Activated CD4-positive, CD25-positive, alpha-beta regulatory T cell treated with anti-CD3 and anti-CD28 coated beads, Interleukin-2, amount 50 U/mL, for 72 hours (primary cell): Measurements from ENCODE around the gene ROBO2.

ENCODE experiments used
- DNase-seq: peaks from one replicate; pipeline ENCODE4 v3.0.0; 2021

Gene ROBO2

DNA sequence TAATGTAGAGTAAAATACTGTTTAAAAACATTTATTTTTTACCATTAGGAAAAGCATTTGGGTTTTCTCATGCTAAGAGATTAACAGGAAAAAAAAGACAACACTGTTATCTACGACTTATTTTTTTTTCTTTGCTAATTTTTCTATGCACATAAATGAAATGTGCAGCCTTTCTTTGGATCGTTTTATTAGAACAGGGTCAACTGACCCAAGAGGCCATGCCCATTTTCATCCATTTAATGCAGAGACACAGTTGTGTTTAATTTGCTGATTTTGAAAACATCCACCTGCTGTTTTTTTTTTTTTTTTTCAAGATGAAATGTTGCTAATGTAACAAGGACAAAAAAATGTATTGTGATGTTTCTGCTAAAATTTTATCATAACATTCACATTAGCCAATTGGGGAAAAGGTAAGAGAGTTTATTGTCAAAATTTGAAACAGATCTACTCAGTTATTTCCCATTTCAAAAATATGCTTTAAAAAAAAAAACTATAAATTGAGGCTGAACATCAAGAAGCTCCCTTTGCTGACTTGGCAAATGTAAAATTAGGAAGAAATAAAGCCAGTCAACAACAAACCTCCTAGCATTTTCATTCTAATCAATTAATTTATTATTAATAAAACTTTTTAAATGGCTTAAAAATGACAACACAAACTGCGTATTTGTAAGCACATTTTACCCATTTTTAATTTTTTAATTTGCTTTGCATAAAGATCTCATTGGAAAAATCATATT is 485.2 kb downstream of the ROBO2 start:
- DNase-seq, result no peak

DNA sequence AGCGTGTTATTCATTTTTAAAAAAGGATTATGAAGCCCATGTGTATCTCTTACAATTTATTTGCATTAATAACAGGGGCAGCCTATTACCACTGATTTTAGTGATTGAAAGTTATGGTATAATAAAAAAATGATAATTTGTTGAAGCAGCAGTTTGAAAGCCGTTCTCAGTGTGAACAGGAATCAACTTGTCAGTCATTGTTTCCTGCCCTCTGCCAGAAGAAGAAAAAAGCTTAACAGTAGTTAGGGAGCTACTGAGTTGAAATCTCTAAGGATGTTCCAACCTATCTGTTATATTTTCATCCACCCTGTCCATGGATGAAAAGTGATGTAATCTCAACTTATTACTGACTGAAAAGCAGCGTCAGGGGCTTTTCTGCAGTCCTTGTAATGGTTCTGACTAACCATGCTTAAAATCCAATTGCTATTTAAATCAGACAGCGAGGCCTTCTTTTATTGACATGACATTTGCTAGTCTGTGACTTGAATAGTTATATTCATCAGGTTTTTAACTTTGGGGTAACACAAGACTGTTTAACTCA is 486.7 kb downstream of the ROBO2 start:
- no peak for DNase-seq

DNA sequence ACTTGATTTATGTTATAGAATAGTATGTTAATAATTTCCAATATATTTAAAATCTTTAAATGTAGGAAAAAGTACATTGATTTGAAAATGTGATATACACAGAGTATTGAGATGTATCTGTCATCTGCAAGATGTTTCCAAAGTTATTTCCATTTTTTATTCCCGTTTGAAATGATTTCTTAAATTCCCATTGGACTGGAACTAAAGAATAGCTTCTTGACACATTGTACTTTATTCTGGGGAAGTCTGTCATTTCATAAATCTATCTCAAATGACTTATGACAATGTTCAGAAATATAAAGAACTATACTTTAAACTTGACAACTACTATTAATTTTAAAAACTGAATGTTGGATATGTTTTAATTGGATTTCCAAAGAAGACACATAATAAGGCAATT is 489.6 kb downstream of the ROBO2 start:
- no peak for DNase-seq

DNA sequence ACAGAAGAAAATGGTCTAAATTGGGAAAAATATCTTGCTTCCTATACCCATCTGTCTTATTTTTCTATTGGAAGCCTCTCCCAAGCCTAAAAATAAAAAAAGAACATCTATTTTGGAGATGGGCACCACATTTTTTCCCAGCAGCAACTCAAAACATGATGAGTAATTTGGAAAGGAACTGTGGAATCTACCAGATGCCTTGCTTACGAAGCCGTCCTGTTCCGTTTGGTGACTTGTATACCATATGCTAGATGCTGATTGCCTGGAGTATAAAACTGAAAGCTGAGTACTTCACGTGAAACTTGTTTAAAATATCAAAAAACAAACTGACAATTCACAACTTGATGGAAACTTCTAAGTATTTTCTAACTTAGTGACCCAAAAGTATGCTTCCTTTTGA is 491.0 kb downstream of the ROBO2 start:
- no peak for DNase-seq

DNA sequence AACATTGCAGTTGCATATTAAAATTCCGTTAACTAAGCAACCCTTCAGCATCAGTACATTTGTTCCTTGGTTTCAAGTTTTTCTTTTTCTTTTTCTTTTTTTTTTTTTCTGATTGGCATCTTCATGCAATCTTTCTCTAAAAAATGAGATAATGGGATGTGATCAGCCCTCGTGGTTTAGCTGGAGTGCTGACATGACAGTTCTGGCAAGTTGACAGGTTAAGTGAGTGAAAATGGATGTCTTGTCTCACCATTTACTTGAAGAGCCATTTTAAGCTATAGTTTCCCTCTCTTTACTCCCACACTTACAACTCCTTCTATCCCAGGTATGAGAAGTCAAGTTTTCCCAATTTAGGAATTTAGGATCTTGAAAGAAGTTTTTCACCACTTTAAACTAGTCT is 495.2 kb downstream of the ROBO2 start:
- no peak for DNase-seq

DNA sequence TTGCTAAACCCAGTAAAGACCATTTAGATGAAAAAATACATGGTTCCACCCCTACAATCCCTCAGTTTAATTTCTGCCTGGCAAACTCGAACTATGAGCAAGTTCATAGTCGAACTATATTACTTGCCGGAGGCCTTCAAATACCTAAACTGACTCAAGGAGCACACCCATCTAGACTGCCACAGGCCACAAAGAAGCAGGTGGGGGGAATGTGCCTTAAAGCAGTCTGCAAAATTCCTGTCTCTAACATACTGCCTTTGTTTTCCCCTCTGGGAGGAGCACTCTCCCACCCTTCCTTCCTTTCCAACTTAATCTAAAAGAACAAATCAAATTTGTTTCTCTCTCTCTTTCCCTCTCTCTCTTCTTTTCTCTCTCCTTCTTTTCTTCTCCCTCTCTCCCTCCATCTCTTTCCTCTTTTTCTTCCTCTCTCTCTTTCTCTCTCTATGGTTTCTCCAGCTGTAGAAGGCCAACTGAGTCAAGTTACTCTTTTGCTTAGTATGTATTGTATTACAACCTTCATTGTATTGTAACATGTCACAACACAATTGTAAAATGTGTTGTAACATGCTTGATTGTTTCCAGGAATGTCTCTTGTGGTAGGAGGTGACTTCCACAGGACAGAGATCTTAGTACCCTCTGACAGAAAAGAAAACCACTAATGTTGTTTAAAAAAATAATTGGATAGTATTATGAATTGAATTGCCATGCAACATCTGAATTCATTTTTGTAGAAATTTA is 496.3 kb downstream of the ROBO2 start:
- no peak for DNase-seq

DNA sequence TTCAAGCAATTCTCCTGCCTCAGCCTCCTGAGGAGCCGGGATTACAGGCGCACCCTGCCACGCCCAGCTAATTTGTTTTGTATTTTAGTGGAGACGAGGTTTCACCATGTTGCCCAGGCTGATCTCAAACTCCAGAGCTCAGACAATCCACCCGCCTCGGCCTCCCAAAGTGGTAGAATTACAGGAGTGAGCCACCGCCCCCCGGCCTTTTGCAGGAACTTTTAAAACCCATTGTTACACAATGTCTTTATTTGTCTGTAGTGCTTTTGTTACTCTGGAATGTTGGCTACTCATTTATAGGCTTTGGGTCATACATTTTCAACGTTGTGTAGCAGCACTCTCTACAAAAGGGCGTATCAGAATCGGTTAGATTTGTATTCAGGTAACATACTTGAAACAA is 499.1 kb downstream of the ROBO2 start:
- DNase-seq, result no peak

DNA sequence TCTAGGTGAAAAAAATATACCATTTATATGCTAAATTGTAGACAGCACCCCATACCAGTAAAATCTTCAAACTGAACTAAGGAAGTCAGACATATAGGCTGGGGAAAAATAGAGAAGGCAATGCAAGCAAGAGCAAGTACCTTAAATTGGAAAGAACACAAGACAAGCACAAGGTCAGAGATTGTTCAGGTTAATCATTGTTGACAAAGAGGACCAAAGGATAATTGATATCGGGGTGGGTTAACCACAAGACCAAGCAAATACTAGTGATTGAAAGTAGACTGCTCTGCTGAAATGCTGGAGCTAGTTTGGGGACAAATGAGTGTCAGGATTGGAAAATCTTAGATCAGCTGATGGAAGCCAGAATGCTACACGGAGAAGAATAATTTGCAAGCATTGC is 499.8 kb downstream of the ROBO2 start:
- DNase-seq, result no peak

DNA sequence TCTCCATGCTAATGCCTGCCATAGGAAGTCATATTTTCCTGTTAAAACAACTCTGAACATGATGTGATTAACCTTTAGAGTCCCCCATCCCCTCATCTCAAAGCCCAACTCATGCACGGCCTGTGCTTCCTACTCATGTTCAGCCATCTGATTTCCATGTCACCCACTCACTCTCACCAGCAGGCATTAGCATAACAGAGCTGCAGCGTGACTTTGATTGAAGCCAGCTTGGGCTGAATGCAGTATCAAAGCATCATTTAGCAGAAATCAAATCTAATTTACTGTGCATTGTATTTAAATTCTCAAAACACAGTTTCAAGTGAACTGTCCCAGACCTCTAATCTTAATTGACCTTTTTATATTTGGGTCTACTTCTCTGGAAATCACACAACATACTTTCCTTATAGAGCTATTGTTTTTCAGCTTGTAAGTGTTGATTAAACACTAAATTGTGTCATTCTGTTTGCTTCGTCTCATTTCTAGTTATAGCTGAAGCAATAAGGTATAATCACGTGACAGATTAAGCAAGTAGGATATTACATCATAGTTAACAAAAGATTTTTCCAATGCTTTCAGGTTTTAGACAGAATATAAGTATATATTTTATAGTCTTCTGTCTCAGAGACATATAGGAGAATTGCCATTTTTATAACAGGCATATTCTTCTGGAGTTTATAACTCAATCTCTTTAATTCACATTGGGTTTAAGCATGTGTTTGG is 501.5 kb downstream of the ROBO2 start:
- DNase-seq, result no peak

DNA sequence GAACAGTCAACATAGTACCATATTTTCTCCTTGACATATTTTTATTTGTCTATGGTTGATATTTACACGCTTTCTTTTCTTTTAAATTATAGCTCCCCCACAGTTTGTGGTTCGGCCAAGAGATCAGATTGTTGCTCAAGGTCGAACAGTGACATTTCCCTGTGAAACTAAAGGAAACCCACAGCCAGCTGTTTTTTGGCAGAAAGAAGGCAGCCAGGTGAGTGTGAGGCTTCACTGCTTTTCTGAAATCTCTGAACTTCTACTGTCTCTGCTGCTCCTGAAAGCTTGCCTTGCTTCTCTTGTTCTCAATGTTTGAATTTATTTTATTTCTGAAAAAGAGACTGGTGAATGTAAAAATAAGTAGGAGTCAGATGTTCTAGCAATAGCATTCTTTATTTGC is 506.3 kb downstream of the ROBO2 start:
- no peak for DNase-seq

DNA sequence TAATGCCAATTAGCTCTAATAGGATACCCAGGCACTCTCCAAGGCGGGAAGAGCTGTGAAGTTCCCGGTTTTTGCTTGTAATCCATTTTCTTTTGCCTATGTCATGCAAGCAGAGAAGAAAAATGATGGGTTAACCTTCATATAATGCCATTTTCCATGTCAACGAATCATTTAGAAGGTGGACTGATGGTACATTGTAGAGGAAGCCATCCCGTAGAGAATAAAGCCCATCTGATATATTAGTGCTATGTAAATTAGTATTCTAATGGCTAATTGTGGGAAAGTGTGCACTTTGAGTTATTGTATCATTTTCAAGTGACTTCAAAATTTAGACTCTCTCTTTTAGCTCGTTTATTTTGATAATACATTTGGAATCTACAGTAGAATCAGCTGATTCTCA is 509.1 kb downstream of the ROBO2 start:
- no peak for DNase-seq

DNA sequence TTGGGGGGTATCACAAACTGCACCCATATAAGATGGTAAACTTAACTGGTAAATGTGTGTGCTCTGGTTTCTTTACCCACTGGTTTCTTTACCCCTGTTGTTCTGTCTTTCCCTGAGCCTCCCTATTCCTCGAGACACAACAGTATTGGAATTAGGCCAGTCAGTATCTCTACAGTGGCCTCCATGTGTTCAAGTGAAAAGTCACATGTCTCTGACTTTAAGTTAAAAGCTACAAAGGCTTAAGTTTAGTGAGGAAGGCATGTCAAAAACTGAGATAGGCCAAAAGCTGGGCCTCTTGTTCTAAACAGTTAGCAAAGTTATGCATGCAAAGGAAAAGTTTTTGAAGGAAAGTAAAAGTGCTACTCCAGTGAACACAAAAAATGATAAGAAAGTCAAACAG is 513.3 kb downstream of the ROBO2 start:
- no peak for DNase-seq

DNA sequence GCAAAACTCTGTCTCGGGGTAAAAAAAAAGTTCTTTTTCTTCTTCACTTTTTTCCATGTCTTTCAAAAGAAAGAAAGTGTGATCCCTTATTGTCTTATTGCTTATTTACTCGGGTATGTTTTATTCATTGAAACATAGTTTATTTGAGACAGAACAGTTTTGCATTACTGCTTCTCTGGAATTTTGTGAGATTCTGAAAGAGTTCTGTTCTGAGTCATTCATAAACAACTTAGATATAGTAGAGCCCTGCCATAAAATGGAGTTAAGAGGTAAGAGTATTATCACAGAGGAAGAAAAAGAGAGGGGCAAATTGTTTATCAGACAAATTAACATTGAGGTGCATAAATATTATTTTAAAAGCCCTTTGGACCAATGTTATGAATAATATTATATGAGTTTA is 522.2 kb downstream of the ROBO2 start:
- DNase-seq, result no peak

DNA sequence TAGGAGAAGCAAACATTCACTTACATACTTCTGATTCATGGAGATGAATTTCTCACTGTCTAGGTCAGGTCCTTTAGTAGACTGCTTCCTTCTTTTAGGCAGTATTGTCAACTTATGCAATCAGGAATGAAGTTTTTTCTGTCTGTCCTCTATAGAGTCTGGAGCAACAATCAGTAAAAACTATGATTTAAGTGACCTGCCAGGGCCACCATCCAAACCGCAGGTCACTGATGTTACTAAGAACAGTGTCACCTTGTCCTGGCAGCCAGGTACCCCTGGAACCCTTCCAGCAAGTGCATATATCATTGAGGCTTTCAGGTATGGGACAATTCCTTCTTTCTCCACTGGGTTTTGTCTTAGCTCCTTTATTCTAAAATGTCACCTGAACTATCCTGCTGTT is 523.1 kb downstream of the ROBO2 start:
- no peak for DNase-seq

DNA sequence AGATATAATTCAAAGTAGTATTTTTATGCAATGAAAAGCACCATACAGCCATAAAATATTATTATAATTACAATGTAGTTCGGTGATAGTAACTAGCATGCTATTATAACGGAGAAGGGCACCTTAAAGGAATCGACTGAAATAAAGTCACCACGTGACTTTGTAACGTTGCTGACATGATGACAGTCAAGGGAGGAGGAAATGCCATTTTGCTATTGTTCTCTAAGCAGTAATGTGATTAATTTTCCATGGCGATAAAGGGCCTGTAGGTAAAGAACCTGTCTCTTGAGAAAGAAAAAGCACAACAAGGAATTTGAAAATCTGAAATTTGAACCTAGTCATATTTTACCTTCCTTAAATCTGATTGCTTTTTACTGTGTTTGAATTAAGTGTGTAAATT is 526.2 kb downstream of the ROBO2 start:
- DNase-seq, result no peak

DNA sequence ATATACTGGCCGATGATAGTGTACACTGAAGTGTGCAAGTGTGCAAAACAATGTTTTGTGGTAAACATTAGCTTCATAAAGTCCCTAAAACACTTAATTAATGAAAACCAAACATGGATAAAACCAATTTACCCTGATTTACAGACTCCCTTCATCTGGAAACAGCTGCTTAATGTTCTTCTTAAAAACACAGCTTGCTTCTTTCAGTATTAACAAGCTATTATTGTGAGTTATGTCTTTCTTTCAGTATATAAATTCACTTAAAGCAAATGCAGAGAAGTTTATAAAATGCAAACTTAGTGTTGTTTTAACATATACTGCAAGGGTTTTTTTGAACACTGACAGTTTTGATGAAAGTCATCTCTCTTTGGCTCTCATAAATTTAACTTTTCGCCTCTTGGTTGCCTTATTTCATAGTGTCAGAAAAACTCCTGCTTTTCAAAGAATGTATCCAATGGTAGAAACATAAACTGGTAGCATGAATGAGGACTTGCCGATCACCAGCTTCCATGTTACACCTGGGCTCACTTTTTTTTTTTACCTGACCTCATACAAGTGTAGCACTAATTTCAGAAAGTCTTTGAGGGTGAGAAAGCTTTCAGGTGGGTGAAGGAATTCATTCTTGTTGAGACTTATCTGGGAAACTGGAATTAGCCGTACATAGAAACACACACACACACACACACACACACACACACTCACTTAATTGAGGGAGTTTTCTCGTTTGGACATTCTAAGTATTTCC is 532.2 kb downstream of the ROBO2 start:
- no peak for DNase-seq

DNA sequence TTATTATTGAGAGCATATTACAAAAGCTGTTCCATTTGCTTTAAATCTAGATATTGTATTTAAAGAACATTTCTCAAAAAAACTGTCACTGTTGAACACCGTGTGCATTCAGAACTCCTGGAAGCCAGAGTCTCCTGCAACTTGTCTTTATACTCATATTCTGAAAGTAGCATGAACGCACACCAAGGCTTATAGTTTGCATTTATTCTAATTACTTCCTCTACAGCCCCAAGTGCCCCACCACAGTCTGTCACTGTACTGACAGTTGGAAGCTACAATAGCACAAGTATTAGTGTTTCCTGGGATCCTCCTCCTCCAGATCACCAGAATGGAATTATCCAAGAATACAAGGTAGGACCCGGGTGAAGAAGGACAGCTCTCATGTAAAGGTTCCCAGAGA is 537.4 kb downstream of the ROBO2 start:
- no peak for DNase-seq

DNA sequence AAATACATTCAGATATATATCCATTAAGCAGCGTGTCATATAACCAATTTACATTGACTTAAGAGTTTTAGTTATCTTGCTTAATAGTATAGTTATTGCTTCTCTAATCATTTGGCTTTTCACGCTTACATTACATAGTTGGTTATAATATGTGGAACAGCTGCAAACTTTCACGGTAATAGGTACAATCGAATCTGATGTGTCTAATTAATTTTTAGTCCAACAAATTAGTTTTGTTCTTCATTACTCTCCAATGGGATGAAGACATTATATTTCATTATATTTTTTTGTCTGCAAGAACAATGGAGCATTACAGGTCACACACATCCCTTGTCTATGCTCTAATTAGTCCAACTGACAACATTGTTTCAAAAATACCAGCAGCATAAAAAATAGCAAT is 546.3 kb downstream of the ROBO2 start:
- DNase-seq, result no peak

DNA sequence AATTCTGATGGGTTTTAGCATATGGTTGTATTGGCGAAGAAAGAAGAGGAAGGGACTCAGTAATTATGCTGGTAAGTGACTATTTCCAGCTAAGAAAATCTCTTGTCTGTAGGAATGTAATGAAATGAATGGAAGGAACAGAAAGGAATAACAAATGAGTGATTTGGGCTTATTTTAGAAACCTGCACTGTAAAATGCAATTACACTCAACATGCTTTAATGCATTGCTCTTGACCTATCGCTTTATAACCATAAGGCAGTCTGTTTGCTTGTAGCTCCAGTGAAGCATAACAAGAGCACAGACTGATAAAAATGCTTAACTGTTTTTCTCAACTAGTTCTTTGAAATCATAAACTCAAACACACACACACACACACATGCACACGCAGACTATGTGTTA is 549.0 kb downstream of the ROBO2 start:
- no peak for DNase-seq

DNA sequence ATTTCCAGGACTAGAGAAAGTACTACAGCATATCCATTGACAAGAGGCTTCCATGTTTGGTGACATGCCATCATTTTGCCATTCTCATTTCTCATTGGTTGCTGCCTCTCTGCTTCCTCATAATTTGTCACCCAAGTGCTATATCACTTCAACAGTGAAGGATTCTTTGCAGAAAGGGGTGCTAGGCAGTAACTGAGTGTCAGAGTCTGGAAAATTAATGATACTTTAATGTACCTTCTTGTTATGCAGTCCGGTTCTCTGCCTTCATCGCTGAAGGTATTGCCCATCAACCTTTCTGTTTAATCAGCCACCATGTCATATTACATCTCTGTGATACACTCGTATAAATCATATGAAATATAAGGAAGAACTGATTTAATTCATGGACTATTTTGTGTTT is 550.3 kb downstream of the ROBO2 start:
- no peak for DNase-seq

DNA sequence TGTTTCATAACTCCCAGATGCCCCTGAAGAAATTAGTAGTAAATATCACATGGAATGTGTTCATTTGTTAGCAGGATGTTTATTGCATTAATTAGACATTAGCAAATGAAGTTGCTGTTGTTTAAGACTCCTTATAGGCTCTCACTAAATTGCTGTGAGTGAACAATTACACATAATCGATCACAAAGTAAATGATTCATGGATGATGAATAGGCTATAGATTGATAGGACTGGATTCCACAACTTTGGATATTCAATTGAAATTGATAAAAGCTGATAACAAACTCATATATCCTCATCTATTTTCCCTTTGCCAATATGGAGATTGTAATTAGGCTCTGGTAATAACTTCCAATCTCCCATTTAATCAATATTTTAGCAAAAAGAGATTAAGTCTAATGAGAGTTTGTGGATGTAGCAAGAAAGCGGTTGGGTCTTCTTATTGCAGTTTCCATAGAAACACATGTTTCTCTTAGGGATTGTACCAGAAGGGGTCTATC is 555.5 kb downstream of the ROBO2 start:
- no peak for DNase-seq

DNA sequence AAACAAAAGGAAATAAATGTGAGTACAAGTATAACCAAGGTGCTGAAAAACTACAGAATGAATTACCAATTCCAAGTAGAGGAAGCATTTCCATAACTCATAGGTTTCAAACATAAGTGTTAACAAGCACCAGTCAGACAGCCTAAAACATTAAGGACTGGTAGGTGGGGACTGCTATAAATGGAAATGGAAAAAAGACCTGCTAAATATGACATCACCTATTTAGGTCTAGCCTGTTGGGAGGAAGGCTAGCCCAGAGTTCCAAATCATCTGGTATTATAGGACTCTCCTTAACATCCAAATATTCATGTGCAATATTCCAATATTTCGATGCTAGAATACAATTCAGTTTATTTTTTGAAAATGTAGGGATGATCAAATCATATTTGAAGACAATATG is 560.0 kb downstream of the ROBO2 start:
- no peak for DNase-seq

DNA sequence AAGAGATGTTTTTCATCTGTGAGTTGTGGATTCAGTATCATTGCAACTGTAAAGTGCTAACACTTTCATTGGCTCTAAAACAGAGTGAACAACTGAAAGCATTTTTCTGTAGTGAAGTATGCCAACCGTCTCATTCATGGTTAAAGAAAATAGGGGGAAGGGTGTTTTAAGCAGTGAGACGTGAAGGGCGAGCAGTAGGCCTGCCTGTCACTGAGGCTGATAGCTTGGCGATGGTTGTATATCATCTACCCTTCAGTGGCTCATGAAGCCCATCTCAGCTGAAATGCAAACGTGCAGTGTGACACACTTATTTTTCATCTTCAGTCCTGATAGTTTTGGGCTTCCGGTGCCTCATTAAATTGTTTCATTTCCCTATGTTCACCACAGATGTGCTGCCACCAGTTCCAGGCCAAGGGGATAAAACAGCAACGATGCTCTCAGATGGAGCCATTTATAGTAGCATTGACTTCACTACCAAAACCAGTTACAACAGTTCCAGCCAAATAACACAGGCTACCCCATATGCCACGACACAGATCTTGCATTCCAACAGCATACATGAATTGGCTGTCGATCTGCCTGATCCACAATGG is 562.0 kb downstream of the ROBO2 start:
- no peak for DNase-seq
